ENCODE measurements around the gene SPRR5. TPM values are rescaled to one million over a fixed set of nuclear protein-coding genes. Genes with fewer than 3 reads are reported as not detected.

The SPRR5 gene
- total RNA-seq, 8 experiments from 2014 or later: not detected

DNA sequence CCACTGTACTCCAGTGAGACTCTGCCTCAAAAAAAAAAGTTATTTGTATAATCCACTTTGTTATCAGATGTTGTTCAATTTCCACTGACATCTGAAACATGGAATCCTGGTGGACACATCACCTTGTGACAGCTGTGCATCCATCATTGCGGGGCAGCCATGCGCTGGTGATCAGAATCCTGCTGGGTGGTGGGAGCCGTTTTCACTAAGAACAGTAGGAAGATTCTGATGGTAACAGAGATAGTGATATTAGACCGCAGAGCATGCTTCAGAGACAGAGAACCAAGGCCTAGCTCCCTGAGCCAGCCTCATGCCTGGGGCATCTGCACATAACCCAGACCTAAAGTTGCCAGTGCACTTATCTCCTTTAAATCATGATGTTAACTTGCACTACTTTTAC is 51.5 kb downstream of the SPRR5 start:
- Histone ChIP-seq H3K27ac (no peak overlapping the region), H3K4me3 (no peak overlapping the region), H3K4me1 (replicated peaks in 1 of 2) (no peaks in the 10 kb centered on the region)
- in situ Hi-C loops (cut with MboI; ENCODE audit: low pct_unique_long_range_greater_than_20kb in 2 of 9, low sequenced_read_pairs in 9 of 9, unreplicated experiment in 9 of 9): no loop called here
- WGBS, 10 experiments: 27 to 100% (median 69%) methylated on average over 1 to 4 of the region's 4 CpGs; no CpG with 5 or more reads in 3 of the 10 experiments
- no peak for ATAC-seq (replicated peaks in 6 of 8)

Other genes with a start within 250 kb of the SPRR5 start
- gene LCE2A, start 248.9 kb upstream of the SPRR5 start, total RNA-seq: under 1 TPM in 1 of 8 experiments, not detected in 7; 0.62 TPM
- gene LCE4A, start 239.0 kb upstream of the SPRR5 start, total RNA-seq: not detected
- 1 to 10 TPM in 1 of 8 experiments, under 1 TPM in 5, not detected in 2; 0.20 to 1.8 (median 0.37) TPM for gene KPRP, start 189.2 kb upstream of the SPRR5 start, total RNA-seq
- not detected for gene LCE1F, start 172.1 kb upstream of the SPRR5 start, total RNA-seq
- under 1 TPM in 3 of 8 experiments, not detected in 5; 0.23 to 0.95 (median 0.51) TPM for gene LCE1E, start 160.9 kb upstream of the SPRR5 start, total RNA-seq
- not detected for gene LCE1D, start 150.5 kb upstream of the SPRR5 start, total RNA-seq
- gene LCE1C, start 140.6 kb upstream of the SPRR5 start, total RNA-seq: 1 to 10 TPM in 1 of 8 experiments, under 1 TPM in 1, not detected in 6; 0.76 to 1.0 TPM
- gene LCE1B, start 135.2 kb upstream of the SPRR5 start, total RNA-seq: under 1 TPM in 3 of 8 experiments, not detected in 5; 0.24 to 0.66 (median 0.25) TPM
- gene LCE1A, start 119.7 kb upstream of the SPRR5 start, total RNA-seq: not detected
- 1 to 10 TPM in 1 of 8 experiments, under 1 TPM in 1, not detected in 6; 0.87 to 1.7 TPM for gene LCE6A, start 104.3 kb upstream of the SPRR5 start, total RNA-seq
- gene LCE7A, start 87.2 kb upstream of the SPRR5 start, total RNA-seq: 1 to 10 TPM in 1 of 8 experiments, not detected in 7; 2.4 TPM
- not detected for gene SMCP, start 68.9 kb upstream of the SPRR5 start, total RNA-seq
- under 1 TPM in 5 of 8 experiments, not detected in 3; 0.13 to 0.90 (median 0.17) TPM for gene IVL, start 38.7 kb upstream of the SPRR5 start, total RNA-seq
- gene SPRR4, start 23.4 kb downstream of the SPRR5 start, total RNA-seq: 1 to 10 TPM in 1 of 8 experiments, under 1 TPM in 1, not detected in 6; 0.29 to 1.7 TPM
- gene SPRR1A, start 36.9 kb downstream of the SPRR5 start, total RNA-seq: not detected
- gene SPRR3, start 54.5 kb downstream of the SPRR5 start, total RNA-seq: under 1 TPM in 2 of 8 experiments, not detected in 6; 0.50 to 0.85 TPM
- not detected for gene SPRR1B, start 84.0 kb downstream of the SPRR5 start, total RNA-seq
- under 1 TPM in 1 of 8 experiments, not detected in 7; 0.52 TPM for gene SPRR2D, start 93.9 kb downstream of the SPRR5 start, total RNA-seq
- gene SPRR2A, start 110.3 kb downstream of the SPRR5 start, total RNA-seq: under 1 TPM in 2 of 8 experiments, not detected in 6; 0.29 to 0.67 TPM
- not detected for gene SPRR2B, start 124.4 kb downstream of the SPRR5 start, total RNA-seq
- under 1 TPM in 1 of 8 experiments, not detected in 7; 0.54 TPM for gene SPRR2E, start 147.3 kb downstream of the SPRR5 start, total RNA-seq
- not detected for gene SPRR2F, start 166.3 kb downstream of the SPRR5 start, total RNA-seq
- gene SPRR2G, start 203.7 kb downstream of the SPRR5 start, total RNA-seq: 1 to 10 TPM in 1 of 8 experiments, under 1 TPM in 2, not detected in 5; 0.50 to 1.0 (median 0.90) TPM

All from motor neuron (in vitro differentiated cells).